HG02884 (cell line): ENCODE results near the gene DIS3L2.

Experiments used
- ATAC-seq: cut with Tn5 transposase; IDR thresholded peaks from one replicate; pipeline ENCODE4 v1.9.1; 2021; ENCODE audit warnings: mild to moderate bottlenecking, moderate library complexity; ENCODE audit not compliant: unreplicated experiment

The DIS3L2 gene

DNA sequence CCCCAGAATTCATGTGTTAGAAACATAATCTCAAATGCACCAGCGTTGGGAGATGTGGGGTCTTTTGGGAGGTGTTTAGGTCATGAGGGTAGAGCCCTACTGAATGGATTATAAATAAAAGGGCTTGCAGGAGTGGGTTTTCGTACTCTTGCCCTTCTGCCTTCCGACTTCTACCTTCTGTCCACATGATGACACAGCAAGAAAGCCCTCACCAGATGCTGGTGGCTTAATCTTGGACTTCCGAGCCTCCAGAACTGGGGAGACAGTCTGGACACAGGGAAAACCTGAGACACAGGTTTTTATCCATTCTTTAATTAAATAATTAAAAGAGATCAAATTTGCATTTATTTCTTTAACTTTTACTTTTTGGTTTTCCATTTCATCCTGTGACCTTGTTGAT, 87.8 kb downstream of the DIS3L2 start:
- ATAC-seq: no peak

DNA sequence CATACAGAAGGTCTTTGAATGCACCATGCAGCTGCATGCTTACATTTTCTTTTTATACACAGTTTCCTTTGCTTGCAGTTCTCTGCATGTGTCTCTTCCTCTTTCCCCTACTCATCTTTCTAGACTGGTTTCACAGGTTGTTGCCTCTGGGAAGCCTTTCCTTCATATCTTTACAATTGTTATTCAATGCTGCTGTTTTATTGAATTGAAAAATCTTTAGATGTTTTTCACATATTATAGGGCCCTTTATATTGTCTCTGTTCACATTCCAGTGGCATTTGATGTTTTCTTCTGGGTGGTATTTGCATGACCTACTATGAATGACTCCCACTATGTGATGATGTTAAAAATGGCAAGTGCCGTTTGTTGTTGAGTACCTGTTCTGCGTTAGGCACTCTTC, 91.1 kb downstream of the DIS3L2 start:
- no peak for ATAC-seq

DNA sequence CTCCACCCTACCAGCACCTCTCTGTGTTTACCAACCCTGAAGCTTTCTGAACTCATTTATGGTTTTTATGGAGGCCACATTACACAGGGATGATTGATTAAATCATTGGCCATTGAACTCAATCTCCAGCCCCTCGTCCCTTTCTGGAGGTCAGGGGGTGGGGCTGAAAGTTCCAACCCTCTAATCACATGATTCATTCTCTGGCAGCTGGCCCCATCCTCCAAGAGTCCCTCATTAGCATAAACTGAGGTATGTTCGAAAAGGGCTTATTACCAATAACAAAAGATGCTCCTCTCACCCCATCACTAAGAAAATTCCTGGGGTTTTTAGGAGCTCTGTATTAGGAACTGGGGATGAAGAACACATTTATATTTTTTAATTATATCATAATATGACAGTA, 92.3 kb downstream of the DIS3L2 start:
- no peak for ATAC-seq

DNA sequence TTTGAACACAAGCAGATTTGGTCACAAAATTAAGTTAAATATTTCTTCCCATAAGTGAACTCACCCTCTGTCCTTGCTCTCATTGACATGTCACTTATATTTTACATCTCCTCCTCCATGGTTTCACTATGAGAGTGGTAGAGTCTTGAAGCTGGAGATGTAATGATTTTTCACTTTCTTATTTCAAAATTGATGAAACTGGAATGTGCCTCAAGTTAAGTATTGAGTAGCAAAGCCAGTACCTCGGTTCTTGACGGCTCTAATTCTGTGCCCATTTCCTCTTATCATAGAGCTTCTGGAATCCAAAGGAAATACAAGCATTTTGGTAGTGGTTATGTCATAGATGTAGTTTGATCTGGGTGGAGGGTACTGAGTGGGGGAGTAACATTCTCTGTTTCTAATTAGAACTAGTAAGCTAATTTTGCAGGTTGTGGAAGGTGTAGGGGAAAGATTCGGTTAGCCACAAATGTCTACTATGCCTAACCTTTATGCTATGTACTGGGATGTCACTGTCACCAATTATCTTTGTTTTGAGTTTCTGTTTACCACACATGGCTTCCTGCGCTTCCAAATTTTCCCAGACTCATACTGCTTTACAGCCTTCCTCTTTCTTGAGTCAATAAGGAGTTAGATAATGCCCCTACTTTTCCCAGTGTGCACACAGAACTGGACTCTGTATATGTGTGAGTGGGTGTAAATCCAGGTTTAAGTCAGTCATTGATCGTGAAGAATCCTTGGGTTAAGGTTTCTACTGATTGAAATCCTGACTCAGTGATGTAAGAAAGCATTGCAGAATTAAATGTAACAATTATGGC, 96.8 kb downstream of the DIS3L2 start:
- no peak for ATAC-seq

DNA sequence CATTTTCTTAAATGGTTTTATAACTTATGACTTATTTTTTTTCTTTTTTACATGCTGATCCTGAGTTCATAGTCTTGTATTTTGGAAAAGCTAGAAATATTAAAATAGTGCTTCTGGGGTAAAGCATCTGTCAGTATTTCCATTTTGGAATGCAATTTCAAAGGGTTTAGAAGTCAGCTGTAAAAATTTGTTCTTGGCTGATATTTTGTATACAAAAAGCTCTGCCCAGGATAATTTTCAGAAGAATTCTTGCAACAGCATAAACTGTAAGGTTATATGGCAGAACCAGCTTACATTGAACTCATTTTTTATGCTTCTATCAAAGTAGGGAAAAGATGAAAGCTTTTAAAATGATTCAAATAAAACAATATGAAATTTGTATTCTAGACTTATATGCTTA, 97.4 kb downstream of the DIS3L2 start:
- ATAC-seq: no peak

DNA sequence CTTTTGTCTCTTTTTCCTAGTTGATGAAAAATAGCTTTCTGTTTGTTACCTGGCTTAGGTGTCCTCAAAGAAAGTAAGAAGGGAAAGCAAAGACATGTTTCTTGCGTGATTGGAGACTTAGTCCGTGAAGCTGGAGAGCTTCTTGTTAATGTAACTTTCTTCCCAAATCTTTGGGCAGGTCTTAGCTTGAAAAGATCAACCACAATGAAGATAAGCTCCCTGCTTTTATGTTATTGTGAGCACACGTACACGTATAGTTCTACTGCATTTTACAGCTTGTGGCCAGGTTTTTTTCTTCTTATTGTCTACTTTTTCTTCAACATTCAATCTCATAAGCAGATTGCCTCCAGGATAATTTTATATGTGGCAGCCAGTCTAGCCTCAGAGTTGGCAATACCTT, 99.8 kb downstream of the DIS3L2 start:
- ATAC-seq: no peak

DNA sequence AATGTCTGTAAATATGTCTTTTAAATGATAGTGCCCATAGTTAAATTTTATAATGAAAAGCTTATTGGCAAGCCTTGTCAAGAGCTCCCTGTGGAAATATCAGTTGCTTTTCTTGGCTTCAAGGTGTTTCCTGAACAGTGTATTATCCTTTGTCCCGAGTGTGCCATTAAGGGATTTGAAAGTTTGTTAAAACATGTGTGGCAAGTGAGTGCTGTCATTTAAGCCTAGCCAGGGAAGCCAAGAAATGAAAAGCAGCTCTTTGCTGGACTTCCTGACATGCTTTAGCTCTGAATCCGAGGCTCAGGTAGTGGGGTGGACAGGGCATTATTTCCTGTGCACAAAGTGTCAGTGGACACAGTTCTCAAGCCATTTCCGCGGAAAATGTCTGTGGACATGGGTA, 111.5 kb downstream of the DIS3L2 start:
- no peak for ATAC-seq

DNA sequence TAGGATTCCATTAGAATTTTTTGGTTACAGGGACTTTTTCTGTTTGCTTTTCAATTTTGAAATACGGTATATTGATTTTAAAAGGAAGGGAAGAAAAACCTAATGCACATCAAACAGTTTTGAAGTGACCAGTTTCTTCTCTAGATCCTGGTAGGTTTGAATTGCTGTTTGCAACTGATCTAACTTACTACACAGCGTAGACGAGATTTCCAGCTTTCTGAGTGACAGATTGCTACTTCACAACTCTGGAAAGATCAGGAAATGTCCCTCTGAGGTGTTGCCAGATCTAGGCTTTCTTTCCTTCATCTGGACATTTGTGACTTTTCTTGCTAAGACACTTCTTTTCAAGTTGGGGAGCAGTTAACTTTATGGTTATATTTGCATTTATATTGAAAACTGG, 112.2 kb downstream of the DIS3L2 start:
- ATAC-seq: no peak

DNA sequence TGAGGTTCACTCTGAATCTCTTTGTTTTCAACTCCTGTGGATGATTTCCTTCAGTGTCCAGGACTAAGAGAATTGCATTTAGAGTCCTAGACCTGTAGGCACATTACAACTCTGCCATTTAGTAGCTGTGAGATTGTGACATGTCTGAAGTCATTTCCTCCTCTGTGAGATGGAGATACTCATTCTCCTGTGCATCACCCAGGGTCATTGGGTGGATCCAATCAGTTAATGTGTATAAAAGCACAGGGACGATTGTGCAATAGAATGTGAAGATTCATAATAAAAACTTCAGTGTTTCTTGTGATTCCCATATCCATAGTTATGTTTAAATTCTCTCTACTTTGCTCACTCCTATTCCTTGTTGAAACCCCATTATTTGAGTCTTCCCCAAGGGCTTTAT, 113.6 kb downstream of the DIS3L2 start:
- ATAC-seq: no peak

DNA sequence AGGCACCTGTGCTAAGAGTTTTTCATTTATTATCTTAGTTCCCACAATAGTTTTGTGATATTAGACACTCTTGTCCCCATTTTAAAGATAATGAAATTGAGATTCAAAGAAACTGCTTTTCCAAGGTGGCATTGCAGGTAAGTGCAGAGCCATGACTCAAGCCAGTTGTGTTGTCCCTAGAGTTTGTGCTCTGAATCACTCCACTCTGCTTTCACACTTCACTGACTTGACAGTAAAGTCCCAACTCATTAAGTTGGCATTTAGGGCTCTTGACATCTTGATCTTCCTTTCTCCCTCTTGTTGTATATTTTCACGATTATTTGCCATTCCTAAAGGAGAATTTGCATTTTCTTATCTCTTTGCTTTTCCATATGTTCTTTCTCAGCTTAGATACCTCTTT, 114.3 kb downstream of the DIS3L2 start:
- no peak for ATAC-seq

DNA sequence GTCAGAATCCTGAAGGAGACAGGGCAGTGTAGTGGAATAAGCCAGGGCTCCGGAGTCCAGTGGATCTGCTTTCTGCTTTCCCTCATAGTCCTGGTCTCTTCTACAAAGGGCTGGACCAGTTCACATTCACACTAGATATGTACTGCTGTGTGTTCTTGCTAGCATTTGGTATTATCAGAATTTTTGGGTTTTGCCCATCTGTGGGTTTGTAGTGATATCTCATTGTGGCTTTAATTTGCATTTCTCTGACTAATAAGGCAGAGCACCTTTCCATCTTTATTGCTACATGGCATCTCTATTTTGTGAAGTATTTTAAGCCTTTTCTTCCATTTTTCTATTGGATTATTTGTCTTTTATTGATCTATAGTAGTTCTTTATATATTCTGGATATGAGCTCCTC, 114.8 kb downstream of the DIS3L2 start:
- ATAC-seq: no peak

DNA sequence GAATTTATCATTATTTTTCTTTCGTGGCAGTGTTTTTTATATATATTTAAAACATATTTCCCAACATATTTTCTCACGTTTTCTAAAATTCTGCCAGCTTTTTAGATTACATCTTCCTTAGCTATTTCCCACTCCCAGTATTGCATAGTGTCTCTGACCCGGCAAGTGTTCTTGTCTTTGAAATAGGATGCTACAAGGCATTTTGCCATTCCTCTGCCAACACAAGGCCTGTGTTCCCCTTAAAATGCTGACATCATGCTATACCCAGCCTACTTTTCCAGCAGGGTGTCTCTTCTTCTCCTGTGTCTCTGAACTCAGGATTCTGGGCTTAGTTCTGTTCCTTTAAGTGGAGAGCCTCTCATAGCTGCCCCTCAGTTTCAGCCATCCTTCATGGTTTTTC, 115.2 kb downstream of the DIS3L2 start:
- no peak for ATAC-seq

DNA sequence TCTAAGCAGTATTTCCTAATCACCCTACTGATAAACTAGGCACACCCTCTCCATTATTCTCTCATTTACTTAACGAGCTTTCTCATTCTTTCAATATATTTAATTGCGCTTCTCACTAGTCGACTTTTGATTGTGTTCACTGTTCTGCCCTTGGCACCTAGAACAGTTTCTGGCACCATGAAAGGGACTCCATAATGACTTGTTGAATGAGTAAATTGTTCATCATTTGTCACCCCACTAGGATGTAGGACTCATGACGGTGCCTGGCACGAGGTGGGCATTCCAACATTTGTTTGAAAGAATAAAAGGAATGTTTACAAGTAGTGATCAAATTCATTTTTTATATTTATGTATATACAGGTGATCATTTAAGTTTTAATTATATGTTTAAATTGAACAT, 123.7 kb downstream of the DIS3L2 start:
- no peak for ATAC-seq

DNA sequence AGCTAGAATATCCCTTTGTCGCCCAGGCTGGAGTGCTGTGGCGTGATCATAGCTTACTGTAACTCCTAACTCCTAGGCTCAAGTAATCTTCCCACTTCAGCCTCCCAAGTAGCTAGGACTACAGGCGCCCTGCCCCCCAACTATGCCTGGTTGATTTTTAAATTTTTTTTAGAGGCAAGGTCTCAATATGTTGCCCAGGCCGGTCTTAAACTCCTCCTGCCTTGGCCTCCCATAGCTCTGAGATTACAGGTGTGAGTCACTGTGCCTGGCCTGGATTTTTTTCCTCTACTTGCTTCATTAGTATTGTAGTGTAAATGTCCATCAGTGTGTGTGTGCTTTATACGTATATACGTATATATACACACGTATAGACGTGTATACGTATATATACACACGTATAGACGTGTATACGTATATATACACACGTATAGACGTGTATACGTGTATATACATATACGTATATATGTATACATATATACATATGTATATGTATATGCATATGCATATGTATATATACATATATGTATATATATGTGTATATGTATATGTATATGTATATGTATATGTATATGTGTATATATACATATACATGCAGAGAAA, 124.4 kb downstream of the DIS3L2 start:
- no peak for ATAC-seq

DNA sequence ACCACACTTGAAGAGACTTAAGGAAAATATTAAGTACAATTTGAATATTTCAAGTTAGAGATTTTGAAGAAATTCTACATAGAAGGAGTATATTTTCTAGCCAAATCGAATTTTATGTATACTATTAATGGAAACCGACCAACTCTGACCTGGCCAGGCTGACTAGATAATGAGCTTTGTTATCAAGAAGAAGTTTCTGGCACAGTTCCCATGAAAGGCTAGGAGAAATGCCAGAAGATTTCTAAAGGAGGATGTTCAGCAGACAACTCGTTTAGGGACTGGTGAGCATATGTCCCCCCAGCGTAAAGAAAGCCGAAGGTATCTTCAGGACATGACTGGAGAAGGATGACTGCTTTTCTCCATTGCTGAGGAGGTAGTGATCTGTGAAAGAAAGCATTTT, 127.3 kb downstream of the DIS3L2 start:
- ATAC-seq: no peak

DNA sequence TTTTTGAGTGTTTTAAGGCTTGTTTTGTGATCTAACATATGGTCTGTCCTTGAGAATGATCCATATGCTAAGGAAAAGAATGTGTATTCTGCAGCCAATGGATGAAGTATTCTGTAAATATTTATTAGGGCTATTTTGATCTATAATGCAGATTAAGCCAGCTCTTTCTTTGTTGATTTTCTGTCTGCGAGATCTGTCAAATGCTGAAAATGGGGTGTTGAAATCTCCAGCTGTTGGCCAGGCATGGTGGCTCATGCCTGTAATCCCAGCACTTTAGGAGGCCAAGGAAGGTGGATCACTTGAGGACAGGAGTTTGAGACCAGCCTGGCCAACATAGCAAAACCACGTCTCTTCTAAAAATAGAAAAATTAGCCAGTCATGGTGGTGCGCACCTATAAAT, 132.7 kb downstream of the DIS3L2 start:
- ATAC-seq: no peak

DNA sequence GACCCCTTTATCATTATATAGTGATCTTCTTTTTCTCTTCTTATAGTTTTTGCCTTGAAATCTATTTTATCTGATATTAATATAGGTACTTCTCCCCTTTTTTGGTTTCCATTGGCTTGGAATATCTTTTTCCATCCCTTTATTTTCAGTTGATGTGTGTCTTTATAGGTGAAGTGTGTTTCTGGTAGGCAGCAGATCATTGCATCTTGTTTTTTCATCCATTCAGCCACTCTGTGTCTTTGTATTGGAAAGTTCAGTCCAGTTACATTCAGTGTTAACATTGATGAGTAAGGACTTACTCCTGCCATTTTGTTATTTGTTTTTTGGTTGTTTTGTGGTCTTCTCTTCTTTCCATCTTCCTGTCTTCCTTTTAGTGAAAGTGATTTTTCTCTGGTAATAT, 133.4 kb downstream of the DIS3L2 start:
- ATAC-seq: no peak

DNA sequence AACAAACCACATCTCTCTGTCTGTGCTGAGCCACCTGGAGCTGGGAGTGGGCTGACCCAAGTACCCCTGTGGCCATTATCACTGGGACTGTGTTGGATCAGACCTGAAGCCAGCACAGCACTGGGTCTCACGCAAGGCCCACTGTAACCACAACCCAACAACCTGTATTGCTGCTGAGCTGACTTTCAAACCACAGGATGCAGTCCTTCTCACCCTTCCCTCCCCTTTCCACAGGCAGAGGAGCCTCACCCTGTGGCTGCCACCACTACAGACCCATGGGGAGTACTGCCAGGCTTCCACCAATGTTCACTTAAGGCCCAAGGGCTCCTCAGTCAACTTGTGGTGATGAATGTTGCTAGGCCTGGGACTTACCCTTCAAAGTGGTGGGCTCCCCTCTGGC, 135.7 kb downstream of the DIS3L2 start:
- no peak for ATAC-seq

DNA sequence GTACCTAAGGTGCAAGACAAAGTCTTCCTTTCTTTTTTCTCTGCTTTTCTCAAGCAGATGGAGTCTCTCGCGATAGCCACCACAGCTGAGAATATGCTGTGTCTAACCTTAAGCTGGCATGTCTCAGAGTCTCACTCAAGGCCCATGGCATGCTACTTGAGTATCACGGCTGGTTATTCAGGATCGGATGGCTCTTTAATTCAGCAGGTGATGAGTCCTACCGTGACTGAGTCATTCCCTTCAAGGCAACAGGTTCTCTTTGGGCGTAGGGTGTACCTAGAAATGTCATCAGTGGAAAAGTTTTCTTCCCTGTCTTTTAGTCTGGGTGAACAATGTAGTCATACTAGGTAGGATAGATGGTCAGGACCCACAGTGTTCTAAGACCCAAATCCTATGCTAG, 136.2 kb downstream of the DIS3L2 start:
- ATAC-seq: no peak

DNA sequence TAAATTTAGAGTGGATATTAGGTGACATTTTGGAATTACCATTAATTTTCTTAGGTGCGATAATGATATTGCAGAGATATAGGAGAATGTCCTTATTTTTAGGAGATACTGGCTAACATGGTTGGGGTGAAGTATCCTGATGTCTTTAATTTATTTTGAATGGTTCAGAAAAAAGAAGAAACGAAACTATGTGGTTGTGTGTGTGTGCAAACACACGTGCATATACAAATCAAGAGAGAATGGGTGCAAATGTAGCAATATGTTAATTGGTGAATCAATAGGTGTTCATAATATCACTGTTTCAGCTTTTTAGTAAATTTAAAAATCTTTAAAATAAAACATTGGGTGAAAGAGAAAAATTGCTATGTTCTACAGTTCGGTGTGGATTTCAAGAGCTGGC, 140.9 kb downstream of the DIS3L2 start:
- no peak for ATAC-seq

DNA sequence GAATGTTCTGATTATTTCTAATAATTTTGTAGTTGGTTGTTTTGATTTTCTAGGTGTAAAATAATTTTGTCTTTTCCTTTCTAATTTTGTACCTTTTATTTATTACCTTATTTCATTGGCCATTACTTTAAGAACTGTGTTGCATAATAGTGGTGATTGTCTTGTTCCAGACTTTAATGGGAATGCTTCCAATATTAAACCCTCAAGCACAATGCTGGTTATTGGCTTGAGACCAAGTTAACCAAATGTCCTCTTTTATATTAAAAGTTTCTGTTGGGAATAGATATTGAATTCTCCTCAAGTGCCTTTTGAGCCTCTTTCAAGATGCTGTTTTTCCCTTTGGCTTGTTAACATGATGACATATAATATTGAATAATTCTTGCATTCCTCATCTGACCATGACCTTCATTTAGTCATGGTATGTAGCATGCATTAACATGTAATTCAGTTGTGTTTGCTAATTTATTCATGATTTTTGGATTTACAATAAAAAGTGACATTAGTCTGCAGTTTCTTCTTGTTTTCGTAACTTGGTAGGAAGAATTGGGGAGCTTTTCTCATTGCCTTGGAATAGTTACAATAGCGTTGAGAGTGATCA, 141.7 kb downstream of the DIS3L2 start:
- no peak for ATAC-seq

DNA sequence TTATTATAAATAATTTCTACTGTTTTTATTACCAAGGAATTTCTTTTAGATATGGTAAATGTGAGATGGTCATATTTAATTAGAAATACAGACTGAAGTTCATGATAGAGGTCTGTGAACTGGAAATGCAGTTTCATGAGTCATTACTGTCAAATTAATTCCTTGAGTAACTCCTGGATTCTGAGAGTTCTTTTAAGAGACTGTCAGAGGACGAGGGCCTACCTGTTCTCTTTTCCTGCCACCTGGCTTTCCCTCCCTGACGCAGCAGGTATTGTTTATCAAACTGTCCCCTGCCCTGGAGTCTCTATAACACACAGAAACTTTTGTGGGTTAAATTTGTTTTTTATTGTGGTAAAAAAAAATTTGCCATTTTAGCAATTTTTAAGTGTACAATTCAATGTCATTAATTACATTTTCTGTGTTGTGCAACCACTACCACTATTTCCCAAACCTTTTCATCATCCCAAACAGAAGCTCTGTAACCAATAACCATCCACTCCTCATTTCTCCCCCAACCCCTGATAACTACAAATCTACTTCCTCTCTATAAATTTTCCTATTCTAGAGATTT, 142.6 kb downstream of the DIS3L2 start:
- no peak for ATAC-seq
